C4-2B (cell line): Measurements from ENCODE around the gene ZBTB45.
"Not testable (repeated sequence)": the region's sequence is repeated elsewhere in the genome, so short reads cannot be mapped to it uniquely, and the experiment has no call there.

Experiments
- H3K27ac ChIP-seq: fragments of 450-650 bp; 2 replicates; pipeline ENCODE4 v1.5.1; 2017
- ZFX ChIP-seq: fragments of 450-650 bp; IDR thresholded peaks from 2 replicates; pipeline ENCODE4 v1.6.1; 2017
- TF ChIP-seq, protein P1 (sequence below): fragments of 450-650 bp; conservative IDR thresholded peaks from 2 replicates; pipeline ENCODE4 v1.5.1; 2017; ENCODE audit warnings: mild to moderate bottlenecking

The ZBTB45 gene

DNA sequence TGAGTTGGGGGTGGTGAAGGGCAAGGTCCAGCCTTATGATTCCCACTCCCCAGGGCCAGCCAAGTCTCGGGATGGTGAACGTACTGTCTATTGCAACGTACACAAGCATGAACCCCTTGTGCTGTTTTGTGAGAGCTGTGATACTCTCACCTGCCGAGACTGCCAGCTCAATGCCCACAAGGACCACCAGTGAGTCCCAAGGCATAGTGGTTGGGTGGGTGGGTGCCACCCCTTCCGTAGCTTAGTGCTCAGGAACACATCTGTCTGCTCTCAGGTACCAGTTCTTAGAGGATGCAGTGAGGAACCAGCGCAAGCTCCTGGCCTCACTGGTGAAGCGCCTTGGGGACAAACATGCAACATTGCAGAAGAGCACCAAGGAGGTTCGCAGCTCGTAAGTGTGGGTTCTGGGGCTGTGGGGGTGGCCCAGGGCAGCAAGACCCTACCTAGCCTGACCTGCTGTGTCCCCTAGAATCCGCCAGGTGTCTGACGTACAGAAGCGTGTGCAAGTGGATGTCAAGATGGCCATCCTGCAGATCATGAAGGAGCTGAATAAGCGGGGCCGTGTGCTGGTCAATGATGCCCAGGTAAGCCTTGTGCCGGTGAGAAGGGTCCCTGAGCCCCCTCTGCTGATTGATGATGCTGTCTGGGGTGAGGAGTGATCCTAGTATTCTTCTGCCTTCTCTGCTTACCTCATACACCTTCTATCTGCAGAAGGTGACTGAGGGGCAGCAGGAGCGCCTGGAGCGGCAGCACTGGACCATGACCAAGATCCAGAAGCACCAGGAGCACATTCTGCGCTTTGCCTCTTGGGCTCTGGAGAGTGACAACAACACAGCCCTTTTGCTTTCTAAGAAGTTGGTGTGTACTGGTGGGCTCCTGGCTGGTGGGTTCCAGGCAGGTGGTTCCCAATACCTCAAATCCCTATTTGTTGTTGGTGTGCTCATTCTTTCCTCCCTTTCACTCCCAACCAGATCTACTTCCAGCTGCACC, 28.0 kb upstream of the ZBTB45 start:
- H3K27ac ChIP-seq, result no peak overlapping the region
- TF ChIP-seq ZFX, result no peak
- TF ChIP-seq, protein P1, sequence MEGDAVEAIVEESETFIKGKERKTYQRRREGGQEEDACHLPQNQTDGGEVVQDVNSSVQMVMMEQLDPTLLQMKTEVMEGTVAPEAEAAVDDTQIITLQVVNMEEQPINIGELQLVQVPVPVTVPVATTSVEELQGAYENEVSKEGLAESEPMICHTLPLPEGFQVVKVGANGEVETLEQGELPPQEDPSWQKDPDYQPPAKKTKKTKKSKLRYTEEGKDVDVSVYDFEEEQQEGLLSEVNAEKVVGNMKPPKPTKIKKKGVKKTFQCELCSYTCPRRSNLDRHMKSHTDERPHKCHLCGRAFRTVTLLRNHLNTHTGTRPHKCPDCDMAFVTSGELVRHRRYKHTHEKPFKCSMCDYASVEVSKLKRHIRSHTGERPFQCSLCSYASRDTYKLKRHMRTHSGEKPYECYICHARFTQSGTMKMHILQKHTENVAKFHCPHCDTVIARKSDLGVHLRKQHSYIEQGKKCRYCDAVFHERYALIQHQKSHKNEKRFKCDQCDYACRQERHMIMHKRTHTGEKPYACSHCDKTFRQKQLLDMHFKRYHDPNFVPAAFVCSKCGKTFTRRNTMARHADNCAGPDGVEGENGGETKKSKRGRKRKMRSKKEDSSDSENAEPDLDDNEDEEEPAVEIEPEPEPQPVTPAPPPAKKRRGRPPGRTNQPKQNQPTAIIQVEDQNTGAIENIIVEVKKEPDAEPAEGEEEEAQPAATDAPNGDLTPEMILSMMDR, result no peak

DNA sequence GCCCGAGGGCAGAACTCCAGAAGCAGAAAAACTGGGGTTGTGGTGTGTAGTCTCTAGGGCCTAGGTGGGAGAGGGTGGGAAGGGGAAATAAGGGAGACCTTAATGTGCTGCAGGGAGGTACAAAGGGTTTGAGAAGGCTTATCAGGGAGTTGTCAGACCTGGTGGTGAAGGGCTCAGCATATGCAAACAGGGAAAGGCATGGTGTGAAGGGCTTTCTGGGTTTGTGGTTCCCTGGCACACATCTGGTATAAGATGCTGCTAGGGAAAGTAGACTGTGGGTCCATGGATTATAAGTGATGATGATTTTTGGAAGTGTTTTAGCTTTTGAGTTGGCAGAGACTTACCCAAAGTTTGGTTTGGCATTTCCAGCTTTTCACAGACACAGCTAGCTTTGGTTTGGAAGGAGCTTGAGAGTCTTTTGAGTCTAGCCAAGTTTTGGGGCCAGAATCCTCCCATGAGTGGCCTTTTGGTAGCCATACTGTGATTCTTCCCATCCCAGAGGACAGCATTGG, 26.5 kb upstream of the ZBTB45 start:
- no peak for TF ChIP-seq ZFX
- TF ChIP-seq, protein P1, result no peak
- H3K27ac ChIP-seq, result peak overlapping the region; percentile 92

DNA sequence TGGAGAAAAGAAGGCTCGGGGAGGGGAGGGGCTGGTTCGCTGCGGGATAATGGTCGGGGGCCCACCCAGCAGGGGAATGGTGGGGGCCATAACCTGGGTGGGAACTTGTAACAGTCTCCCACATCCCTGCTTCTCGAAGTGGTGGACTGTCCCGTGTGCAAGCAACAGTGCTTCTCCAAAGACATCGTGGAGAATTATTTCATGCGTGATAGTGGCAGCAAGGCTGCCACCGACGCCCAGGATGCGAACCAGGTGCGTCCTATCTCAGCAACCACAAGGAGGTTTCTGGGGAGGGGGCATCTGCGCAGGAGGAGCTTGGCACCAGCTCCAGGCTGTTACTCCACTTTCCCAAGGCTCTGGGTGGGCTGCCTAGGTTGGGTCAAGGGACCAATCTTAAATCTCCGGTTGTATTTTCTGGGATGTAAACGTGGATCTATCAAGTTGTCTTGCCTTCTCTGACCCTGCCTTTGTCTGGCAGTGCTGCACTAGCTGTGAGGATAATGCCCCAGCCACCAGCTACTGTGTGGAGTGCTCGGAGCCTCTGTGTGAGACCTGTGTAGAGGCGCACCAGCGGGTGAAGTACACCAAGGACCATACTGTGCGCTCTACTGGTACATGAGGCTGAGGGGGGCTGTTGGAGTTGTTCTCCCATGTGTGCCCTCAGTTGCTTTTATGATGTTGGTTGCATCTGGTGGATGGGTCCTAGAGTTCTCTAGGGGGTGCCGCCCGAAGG, 25.8 kb upstream of the ZBTB45 start:
- TF ChIP-seq, protein P1, result no peak
- TF ChIP-seq ZFX, result no peak
- H3K27ac ChIP-seq, result peak overlapping the region; percentile 92

DNA sequence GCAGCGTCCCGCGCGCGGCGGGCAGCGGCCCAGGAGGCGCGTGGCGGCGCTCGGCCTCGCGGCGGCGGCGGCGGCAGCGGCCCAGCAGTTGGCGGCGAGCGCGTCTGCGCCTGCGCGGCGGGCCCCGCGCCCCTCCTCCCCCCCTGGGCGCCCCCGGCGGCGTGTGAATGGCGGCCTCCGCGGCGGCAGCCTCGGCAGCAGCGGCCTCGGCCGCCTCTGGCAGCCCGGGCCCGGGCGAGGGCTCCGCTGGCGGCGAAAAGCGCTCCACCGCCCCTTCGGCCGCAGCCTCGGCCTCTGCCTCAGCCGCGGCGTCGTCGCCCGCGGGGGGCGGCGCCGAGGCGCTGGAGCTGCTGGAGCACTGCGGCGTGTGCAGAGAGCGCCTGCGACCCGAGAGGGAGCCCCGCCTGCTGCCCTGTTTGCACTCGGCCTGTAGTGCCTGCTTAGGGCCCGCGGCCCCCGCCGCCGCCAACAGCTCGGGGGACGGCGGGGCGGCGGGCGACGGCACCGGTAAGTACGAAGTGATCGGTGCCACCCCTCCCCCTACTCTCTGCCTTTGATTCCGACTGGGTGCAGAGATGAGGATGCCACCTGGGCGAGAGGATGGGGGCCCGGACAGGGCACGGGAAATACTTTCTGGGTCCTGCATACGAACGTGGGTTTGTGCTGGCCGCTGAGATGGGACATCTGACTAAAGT, 25.1 kb upstream of the ZBTB45 start:
- peak overlapping the region; percentile 92 for H3K27ac ChIP-seq
- TF ChIP-seq ZFX, result peak; percentile 93
- TF ChIP-seq, protein P1, result no peak

DNA sequence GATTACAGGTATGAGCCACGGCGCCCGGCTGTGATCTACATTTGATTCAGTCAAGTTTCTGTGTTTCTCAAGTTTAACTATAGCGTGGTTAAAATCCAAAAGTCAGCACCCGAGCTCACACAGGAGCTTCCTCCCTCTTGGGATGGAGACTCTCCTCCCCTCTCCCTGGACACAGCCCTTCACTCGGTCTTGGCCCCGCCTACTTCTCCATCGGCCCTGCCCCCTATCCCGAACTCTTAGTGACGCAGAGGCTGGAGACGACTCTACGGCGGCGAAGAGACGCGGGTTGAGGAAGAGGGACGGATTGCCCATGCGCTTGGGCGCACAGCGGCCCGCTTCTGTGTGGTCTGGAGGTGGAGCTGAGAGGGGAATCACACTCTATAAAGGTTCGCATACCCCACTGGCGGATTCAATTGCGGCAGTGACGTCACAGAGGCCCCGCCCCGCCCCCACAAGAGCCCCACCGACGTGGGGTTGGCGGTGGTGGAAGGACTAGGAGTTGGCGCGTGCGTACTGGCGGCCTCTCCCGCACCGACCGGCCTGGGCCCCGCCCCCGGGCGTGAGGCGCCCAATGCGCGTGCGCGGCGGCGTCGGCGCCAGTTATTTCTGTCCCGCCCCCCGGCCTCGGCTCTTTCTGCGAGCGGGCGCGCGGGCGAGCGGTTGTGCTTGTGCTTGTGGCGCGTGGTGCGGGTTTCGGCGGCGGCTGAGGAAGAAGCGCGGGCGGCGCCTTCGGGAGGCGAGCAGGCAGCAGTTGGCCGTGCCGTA, 24.4 kb upstream of the ZBTB45 start, which contains the start of gene TRIM28:
TRIM28 (plus strand) TSS at position 239 of the 765 bp plus-strand sequence. CDS start 694 bp downstream, outside the sequence.
- TF ChIP-seq, protein P1, result no peak
- no peak for TF ChIP-seq ZFX
- H3K27ac ChIP-seq, result peak within 1 kb of the TSS; percentile 92

DNA sequence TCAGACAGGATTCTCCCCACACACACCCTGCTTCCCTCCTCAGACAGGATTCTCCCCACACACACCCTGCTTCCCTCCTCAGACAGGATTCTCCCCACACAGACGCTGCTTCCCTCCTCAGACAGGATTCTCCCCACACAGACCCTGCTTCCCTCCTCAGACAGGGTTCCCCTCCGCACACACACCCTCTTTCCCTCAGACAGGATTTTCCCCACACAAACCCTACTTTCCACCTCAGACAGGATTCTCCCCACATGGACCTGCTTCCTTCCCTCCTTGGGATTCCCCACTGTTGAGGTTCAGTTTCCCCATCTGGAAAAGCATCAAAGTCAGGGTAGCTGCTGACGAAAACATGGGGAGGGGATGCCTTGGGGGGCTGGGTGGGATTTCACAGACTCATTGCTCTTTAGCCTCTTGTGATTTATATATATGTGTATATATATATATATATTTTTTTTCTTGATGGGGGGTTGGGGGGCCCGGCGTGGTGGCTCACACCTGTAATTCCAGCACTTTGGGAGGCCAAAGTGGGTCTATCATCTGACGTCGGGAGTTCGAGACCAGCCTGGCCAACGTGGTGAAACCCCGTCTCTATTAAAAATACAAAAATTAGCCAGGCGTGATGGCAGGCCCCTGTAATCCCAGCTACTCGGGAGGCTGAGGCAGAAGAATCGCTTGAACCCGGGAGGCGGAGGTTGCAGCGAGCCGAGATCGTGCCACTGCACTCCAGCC, 23.2 kb upstream of the ZBTB45 start:
- H3K27ac ChIP-seq, result peak overlapping the region; percentile 92

DNA sequence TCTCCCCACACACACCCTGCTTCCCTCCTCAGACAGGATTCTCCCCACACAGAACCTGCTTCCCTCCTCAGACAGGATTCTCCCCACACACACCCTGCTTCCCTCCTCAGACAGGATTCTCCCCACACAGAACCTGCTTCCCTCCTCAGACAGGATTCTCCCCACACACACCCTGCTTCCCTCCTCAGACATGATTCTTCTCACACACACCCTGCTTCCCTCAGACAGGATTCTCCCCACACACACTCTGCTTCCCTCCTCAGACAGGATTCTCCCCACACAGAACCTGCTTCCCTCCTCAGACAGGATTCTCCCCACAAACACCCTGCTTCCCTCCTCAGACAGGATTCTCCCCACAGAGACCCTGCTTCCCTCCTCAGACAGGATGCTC, 19.6 kb upstream of the ZBTB45 start:
- H3K27ac ChIP-seq, result not testable (repeated sequence)
